Renal cortex interstitium (tissue), 11 donors: ENCODE results near the gene RPH3AL. TPM values are rescaled to one million over a fixed set of nuclear protein-coding genes. Genes with fewer than 3 reads are reported as not detected.

Source experiments
- DNase-seq, 11 donors: peaks; one replicate each; pipeline ENCODE4 v3.0.0-alpha.2; 2013; ENCODE audit warnings: low read depth in 9 of 11, low spot score in 4 of 11; ENCODE audit errors: extremely low read depth in 1 of 11
- polyA plus RNA-seq, 3 donors: library from polyadenylated mRNA; unstranded; fragments of 120-200 nt; gene quantifications; one replicate each; pipeline ENCODE4 v1.2.1, GENCODE V29; 2013; ENCODE audit not compliant: insufficient read length in 3 of 3

RPH3AL gene
- polyA plus RNA-seq, 3 donors = 12.7 to 31.3 (median 17.6) TPM

- DNase-seq = no peak
Measured at GRCh38 chr17:343211-343610, 9.4 kb downstream of the RPH3AL start.

GRCh38 chr17:340074-340473 is 12.5 kb downstream of the RPH3AL start:
- no peak for DNase-seq

GRCh38 chr17:339193-340061 is 13.2 kb downstream of the RPH3AL start:
- peak in 1 of 11 donors; percentile 54 for DNase-seq

GRCh38 chr17:338442-339192 is 14.0 kb downstream of the RPH3AL start:
- no peak for DNase-seq

- no peak for DNase-seq
Measured at GRCh38 chr17:337866-338265, 14.7 kb downstream of the RPH3AL start.

GRCh38 chr17:337453-337852 is 15.2 kb downstream of the RPH3AL start:
- DNase-seq = no peak

- no peak for DNase-seq
Measured at GRCh38 chr17:337022-337420, 15.6 kb downstream of the RPH3AL start.

- no peak for DNase-seq
Measured at GRCh38 chr17:336110-337021, 16.2 kb downstream of the RPH3AL start.

- no peak for DNase-seq
Measured at GRCh38 chr17:335691-336090, 16.9 kb downstream of the RPH3AL start.

GRCh38 chr17:334974-335481 is 17.6 kb downstream of the RPH3AL start:
- DNase-seq = no peak

- peak in 1 of 11 donors; percentile 71 for DNase-seq
Measured at GRCh38 chr17:333626-334396, 18.8 kb downstream of the RPH3AL start.

- DNase-seq = no peak
Measured at GRCh38 chr17:332558-333322, 19.9 kb downstream of the RPH3AL start.

GRCh38 chr17:332023-332422 is 20.6 kb downstream of the RPH3AL start:
- DNase-seq = no peak

- DNase-seq = no peak
Measured at GRCh38 chr17:330993-331701, 21.5 kb downstream of the RPH3AL start.

- DNase-seq = no peak
Measured at GRCh38 chr17:329784-330420, 22.7 kb downstream of the RPH3AL start.

GRCh38 chr17:327971-328370 is 24.6 kb downstream of the RPH3AL start:
- DNase-seq = no peak

GRCh38 chr17:327296-327695 is 25.3 kb downstream of the RPH3AL start:
- no peak for DNase-seq
